ENCODE results near the gene SULF2.

Gene SULF2

GRCh38 chr20:47727170-47727880 is 58.0 kb downstream of the SULF2 start:
- no peak overlapping the region for H3K4me3 ChIP-seq (replicated peaks; ENCODE audit: insufficient read depth, low read length)
- peak; percentile 100 for DNase-seq (ENCODE audit: low read depth in 1 of 2, low spot score in 1 of 2)
- no peaks in the 10 kb centered on the region for H3K27me3 ChIP-seq (ENCODE audit: insufficient read depth, poor library complexity, severe bottlenecking)
- TF ChIP-seq POLR2AphosphoS5 (IDR thresholded peaks at IDR 0.05; ENCODE audit: low read depth), result peak; percentile 99
- peak; percentile 99 for TF ChIP-seq SPI1 (IDR thresholded peaks at IDR 0.05; ENCODE audit: borderline replicate concordance, low read depth)
- no peak for TF ChIP-seq CTCF (IDR thresholded peaks at IDR 0.05; ENCODE audit: insufficient read depth, low read length)
- peak; percentile 52 for TF ChIP-seq GABPA (IDR thresholded peaks at IDR 0.05; ENCODE audit: low read depth)
- H3K27ac ChIP-seq (replicated peaks), result peak overlapping the region; percentile 65

GRCh38 chr20:47726632-47727031 is 58.6 kb downstream of the SULF2 start:
- no peaks in the 10 kb centered on the region for H3K27me3 ChIP-seq (ENCODE audit: insufficient read depth, poor library complexity, severe bottlenecking)
- no peak overlapping the region; the same call in 1 of the 2 replicates for H3K27ac ChIP-seq (replicated peaks)
- no peak for DNase-seq (ENCODE audit: low read depth in 1 of 2, low spot score in 1 of 2)
- H3K4me3 ChIP-seq (replicated peaks; ENCODE audit: insufficient read depth, low read length), result no peak overlapping the region
- TF ChIP-seq REST (IDR thresholded peaks at IDR 0.05; ENCODE audit: insufficient replicate concordance, low read depth) (no peak), GABPA (IDR thresholded peaks at IDR 0.05; ENCODE audit: low read depth) (no peak), POLR2AphosphoS5 (IDR thresholded peaks at IDR 0.05; ENCODE audit: low read depth) (no peak), CTCF (IDR thresholded peaks at IDR 0.05; ENCODE audit: insufficient read depth, low read length) (no peak), SPI1 (IDR thresholded peaks at IDR 0.05; ENCODE audit: borderline replicate concordance, low read depth) (no peak)

- Histone ChIP-seq H3K4me3 (replicated peaks; ENCODE audit: insufficient read depth, low read length) (no peak overlapping the region), H3K27ac (replicated peaks) (no peak overlapping the region), H3K27me3 (ENCODE audit: insufficient read depth, poor library complexity, severe bottlenecking) (no peaks in the 10 kb centered on the region)
- TF ChIP-seq SPI1 (IDR thresholded peaks at IDR 0.05; ENCODE audit: borderline replicate concordance, low read depth) (no peak), CTCF (IDR thresholded peaks at IDR 0.05; ENCODE audit: insufficient read depth, low read length) (peak; percentile 90)
- peak; percentile 84 to 87 for DNase-seq (ENCODE audit: low read depth in 1 of 2, low spot score in 1 of 2)
Measured at GRCh38 chr20:47725248-47725973, 59.9 kb downstream of the SULF2 start.

- Histone ChIP-seq H3K4me3 (replicated peaks; ENCODE audit: insufficient read depth, low read length) (no peak overlapping the region), H3K27ac (replicated peaks) (no peak overlapping the region), H3K27me3 (ENCODE audit: insufficient read depth, poor library complexity, severe bottlenecking) (no peaks in the 10 kb centered on the region)
- no peak for DNase-seq (ENCODE audit: low read depth in 1 of 2, low spot score in 1 of 2)
- TF ChIP-seq GABPA (IDR thresholded peaks at IDR 0.05; ENCODE audit: low read depth) (no peak), POLR2AphosphoS5 (IDR thresholded peaks at IDR 0.05; ENCODE audit: low read depth) (no peak), SPI1 (IDR thresholded peaks at IDR 0.05; ENCODE audit: borderline replicate concordance, low read depth) (no peak), CTCF (IDR thresholded peaks at IDR 0.05; ENCODE audit: insufficient read depth, low read length) (no peak), REST (IDR thresholded peaks at IDR 0.05; ENCODE audit: insufficient replicate concordance, low read depth) (no peak)
Measured at GRCh38 chr20:47724910-47725247, 60.4 kb downstream of the SULF2 start.
